ENCODE results near the gene ERC2. TPM values are rescaled to one million over a fixed set of nuclear protein-coding genes. Genes with fewer than 3 reads are reported as not detected.

The ERC2 gene
- total and polyA plus RNA-seq, 12 donors, result 0.22 to 4.2 (median 1.7) TPM

DNA sequence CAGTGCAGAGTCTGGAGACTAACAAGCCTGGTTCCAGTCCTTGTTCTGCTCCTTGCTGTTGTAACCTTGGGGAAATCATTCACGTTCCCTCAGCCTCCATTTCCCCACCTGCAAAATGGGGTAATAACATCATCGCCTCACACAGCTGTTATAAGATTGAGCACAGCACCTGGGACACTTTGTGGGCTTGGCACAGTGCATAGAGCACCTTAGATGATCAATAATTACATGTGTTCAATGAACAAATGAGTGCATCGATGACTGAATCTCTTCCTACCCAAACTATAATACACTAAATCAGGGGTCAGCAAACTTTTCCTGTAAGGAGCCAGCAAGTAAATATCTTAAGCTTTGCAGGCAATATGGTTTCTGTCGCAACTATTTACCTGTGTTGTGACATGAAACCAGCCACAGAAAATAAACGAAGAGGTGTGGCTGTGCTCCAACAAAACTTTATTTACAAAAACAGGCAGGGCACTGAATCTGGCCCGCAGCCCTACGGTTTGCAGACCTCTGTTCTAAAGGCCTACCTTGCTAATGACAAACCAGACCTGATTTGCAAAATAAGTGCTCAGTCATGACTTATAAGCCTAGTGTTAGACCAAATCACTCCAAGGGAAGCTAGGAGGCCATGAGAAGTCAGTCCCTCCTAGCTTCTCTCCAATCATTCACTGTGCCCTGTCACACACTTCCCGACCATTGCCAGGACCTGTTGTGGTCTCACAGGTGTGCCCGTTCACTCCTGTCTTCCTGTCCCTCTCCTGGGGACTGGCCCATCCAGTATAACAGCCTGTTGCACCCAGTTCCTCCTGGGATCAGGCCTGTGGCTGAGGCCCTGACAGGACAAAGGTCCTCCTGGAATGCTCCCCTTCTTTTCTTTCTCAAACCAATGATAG is 831.7 kb downstream of the ERC2 start:
- 79 to 84% methylated on average over 9 of the region's 9 CpGs for WGBS, 2 donors
- intact Hi-C loops (cut with DNase I), result no loop called here
- Histone ChIP-seq H3K4me1 (no peaks in the 10 kb centered on the region), H3K36me3 (no peaks in the 10 kb centered on the region), H3K27ac (no peak overlapping the region), H3K9me3 (no peaks in the 10 kb centered on the region), H3K27me3 (peaks cover 0 to 20% (median 0%) of the 10 kb centered on the region in 7 donors), H3K4me3 (no peak overlapping the region)
- DNase-seq (no peak), ATAC-seq (no peak)
- TF ChIP-seq, protein P1, sequence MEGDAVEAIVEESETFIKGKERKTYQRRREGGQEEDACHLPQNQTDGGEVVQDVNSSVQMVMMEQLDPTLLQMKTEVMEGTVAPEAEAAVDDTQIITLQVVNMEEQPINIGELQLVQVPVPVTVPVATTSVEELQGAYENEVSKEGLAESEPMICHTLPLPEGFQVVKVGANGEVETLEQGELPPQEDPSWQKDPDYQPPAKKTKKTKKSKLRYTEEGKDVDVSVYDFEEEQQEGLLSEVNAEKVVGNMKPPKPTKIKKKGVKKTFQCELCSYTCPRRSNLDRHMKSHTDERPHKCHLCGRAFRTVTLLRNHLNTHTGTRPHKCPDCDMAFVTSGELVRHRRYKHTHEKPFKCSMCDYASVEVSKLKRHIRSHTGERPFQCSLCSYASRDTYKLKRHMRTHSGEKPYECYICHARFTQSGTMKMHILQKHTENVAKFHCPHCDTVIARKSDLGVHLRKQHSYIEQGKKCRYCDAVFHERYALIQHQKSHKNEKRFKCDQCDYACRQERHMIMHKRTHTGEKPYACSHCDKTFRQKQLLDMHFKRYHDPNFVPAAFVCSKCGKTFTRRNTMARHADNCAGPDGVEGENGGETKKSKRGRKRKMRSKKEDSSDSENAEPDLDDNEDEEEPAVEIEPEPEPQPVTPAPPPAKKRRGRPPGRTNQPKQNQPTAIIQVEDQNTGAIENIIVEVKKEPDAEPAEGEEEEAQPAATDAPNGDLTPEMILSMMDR (IDR thresholded peaks at IDR 0.05), result no peak

DNA sequence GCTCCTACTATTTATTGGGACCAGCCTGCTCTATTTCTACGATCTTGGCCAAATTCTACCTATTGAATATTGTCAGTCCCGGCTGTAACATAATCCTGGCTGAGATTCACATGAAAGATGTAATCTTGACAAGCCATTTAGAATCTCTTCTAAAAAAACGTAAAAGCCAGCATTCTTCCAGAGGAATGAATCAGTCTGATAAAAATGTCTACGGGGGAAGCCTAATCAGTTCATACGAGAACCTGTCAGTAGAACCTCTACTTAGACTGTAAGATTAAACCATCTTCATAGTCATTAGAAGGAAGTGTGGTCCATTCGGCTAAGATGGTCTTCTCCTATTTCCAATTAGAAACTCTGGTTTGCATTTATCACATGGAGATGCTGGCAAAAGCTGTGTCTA is 833.9 kb downstream of the ERC2 start:
- 60 to 66% methylated on average over 6 of the region's 6 CpGs for WGBS, 2 donors
- no peak for ATAC-seq

DNA sequence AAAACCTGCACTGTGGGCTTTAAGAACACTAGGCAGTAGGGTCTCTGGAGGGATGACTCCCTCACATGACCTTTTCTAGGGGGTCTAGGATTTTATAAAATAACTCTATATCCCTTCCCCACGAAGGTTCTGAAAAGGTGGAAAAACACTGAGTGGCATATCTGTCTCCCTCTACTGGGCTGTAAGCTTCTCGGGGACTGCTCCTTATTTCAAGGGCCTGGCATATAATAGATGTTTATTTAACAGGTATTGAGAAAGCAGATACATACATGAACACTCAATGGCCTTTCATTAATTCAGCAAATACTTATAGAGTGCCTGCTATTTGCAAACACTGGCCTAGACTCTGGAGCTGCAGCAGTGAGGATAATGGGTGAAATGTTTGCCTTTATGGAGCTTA is 834.9 kb downstream of the ERC2 start:
- no peak for ATAC-seq
- TF ChIP-seq, protein P1 (IDR thresholded peaks at IDR 0.05), result no peak
- DNase-seq, result no peak
- Histone ChIP-seq H3K27me3 (peaks cover 0 to 9% (median 0%) of the 10 kb centered on the region in 7 donors), H3K4me1 (no peaks in the 10 kb centered on the region), H3K4me3 (no peak overlapping the region), H3K9me3 (no peaks in the 10 kb centered on the region), H3K27ac (no peak overlapping the region), H3K36me3 (no peaks in the 10 kb centered on the region)
- 85 to 91% methylated on average over 2 of the region's 2 CpGs for WGBS, 2 donors
- intact Hi-C loops (cut with DNase I), result no loop called here

More for the DNA sequence above, 833.9 kb downstream of the ERC2 start:
- Histone ChIP-seq H3K27me3 (peaks cover 0 to 11% (median 0%) of the 10 kb centered on the region in 7 donors), H3K36me3 (no peaks in the 10 kb centered on the region), H3K4me1 (no peaks in the 10 kb centered on the region), H3K4me3 (no peak overlapping the region), H3K9me3 (no peaks in the 10 kb centered on the region), H3K27ac (no peak overlapping the region)
- intact Hi-C loops (cut with DNase I), result no loop called here
- TF ChIP-seq, protein P1 (IDR thresholded peaks at IDR 0.05), result no peak
- no peak for DNase-seq

DNA sequence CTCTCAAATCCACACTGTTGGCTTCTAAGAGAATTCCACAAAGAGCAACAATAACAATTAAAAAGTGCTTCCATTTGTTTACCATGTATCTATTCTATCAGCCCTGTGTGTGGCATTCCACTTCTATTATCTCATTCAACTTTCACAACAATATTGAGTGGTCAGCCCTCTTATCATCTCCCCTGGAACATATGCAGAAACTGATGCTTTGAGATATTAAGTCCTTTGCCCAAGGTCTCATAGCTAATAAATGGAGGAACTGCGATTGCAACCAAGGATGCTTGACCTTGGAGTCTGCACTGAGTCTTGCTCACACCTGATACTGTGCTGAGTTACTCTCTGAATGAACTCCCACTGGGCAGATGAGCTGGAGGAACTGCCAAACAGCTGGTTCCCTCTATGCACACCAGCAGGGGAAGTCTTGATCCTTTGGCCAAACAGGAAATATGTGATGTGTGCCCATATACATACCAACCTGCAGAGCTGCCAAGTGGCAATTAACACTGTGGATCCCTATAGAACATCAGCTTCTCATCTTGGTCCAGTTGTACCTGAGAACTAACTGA is 836.4 kb downstream of the ERC2 start:
- 63 to 93% methylated on average over 1 of the region's 1 CpG for WGBS, 2 donors
- Histone ChIP-seq H3K27me3 (peaks cover 0 to 5% (median 0%) of the 10 kb centered on the region in 7 donors), H3K4me1 (no peaks in the 10 kb centered on the region), H3K9me3 (no peaks in the 10 kb centered on the region), H3K36me3 (no peaks in the 10 kb centered on the region), H3K27ac (no peak overlapping the region), H3K4me3 (no peak overlapping the region)
- DNase-seq (no peak), ATAC-seq (no peak)
- TF ChIP-seq, protein P1 (IDR thresholded peaks at IDR 0.05), result no peak
- intact Hi-C loops (cut with DNase I), result no loop called here

All from heart right ventricle (tissue), 16 donors.